Measurements from ENCODE around the gene ITLN2.
A peak's percentile ranks its signal among the peaks of the same experiment; 100 is the strongest.

The ITLN2 gene

DNA sequence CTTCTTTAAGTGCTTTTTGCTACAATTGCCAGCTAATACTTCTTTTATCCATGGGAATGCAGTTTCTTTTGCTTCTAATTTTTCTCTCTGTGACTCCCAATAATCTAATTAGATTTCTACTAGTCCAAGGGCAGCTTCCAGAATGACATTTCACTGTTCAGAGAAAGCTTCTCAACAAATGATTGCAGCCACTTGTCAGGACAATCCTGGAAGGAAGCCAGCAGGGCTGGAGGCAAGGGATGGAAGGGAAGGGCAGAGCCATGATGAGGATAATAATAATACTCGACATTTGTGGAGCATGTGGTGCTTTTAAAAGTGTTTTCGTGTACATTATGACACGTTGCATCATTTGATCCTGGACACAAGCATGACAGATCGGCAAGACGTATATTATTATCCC, 46.9 kb upstream of the ITLN2 start (continued):
- TF ChIP-seq, protein P1, sequence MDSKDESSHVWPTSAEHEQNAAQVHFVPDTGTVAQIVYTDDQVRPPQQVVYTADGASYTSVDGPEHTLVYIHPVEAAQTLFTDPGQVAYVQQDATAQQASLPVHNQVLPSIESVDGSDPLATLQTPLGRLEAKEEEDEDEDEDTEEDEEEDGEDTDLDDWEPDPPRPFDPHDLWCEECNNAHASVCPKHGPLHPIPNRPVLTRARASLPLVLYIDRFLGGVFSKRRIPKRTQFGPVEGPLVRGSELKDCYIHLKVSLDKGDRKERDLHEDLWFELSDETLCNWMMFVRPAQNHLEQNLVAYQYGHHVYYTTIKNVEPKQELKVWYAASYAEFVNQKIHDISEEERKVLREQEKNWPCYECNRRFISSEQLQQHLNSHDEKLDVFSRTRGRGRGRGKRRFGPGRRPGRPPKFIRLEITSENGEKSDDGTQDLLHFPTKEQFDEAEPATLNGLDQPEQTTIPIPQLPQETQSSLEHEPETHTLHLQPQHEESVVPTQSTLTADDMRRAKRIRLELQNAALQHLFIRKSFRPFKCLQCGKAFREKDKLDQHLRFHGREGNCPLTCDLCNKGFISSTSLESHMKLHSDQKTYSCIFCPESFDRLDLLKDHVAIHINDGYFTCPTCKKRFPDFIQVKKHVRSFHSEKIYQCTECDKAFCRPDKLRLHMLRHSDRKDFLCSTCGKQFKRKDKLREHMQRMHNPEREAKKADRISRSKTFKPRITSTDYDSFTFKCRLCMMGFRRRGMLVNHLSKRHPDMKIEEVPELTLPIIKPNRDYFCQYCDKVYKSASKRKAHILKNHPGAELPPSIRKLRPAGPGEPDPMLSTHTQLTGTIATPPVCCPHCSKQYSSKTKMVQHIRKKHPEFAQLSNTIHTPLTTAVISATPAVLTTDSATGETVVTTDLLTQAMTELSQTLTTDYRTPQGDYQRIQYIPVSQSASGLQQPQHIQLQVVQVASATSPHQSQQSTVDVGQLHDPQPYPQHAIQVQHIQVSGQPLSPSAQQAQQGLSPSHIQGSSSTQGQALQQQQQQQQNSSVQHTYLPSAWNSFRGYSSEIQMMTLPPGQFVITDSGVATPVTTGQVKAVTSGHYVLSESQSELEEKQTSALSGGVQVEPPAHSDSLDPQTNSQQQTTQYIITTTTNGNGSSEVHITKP (tag by site-specific recombination; IDR thresholded peaks at IDR 0.05), result no peak
- TF ChIP-seq GLI2 (tag by site-specific recombination; IDR thresholded peaks at IDR 0.05; ENCODE audit: borderline replicate concordance, low read depth) (no peak), HOXD13 (CRISPR knock-in tag; IDR thresholded peaks at IDR 0.05; ENCODE audit: borderline replicate concordance) (no peak), SCRT2 (tag by site-specific recombination; IDR thresholded peaks at IDR 0.05) (peak; percentile 76), ZNF624 (tag by site-specific recombination; IDR thresholded peaks at IDR 0.05) (no peak), ZNF416 (tag by site-specific recombination; IDR thresholded peaks at IDR 0.05) (no peak), ZNF585B (tag by site-specific recombination; IDR thresholded peaks at IDR 0.05) (no peak), ZBTB17 (tag by site-specific recombination; IDR thresholded peaks at IDR 0.05) (peak; percentile 60)
- TF ChIP-seq, protein P2, sequence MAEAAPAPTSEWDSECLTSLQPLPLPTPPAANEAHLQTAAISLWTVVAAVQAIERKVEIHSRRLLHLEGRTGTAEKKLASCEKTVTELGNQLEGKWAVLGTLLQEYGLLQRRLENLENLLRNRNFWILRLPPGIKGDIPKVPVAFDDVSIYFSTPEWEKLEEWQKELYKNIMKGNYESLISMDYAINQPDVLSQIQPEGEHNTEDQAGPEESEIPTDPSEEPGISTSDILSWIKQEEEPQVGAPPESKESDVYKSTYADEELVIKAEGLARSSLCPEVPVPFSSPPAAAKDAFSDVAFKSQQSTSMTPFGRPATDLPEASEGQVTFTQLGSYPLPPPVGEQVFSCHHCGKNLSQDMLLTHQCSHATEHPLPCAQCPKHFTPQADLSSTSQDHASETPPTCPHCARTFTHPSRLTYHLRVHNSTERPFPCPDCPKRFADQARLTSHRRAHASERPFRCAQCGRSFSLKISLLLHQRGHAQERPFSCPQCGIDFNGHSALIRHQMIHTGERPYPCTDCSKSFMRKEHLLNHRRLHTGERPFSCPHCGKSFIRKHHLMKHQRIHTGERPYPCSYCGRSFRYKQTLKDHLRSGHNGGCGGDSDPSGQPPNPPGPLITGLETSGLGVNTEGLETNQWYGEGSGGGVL (tag by site-specific recombination; IDR thresholded peaks at IDR 0.05), result no peak
- TF ChIP-seq, protein P3, sequence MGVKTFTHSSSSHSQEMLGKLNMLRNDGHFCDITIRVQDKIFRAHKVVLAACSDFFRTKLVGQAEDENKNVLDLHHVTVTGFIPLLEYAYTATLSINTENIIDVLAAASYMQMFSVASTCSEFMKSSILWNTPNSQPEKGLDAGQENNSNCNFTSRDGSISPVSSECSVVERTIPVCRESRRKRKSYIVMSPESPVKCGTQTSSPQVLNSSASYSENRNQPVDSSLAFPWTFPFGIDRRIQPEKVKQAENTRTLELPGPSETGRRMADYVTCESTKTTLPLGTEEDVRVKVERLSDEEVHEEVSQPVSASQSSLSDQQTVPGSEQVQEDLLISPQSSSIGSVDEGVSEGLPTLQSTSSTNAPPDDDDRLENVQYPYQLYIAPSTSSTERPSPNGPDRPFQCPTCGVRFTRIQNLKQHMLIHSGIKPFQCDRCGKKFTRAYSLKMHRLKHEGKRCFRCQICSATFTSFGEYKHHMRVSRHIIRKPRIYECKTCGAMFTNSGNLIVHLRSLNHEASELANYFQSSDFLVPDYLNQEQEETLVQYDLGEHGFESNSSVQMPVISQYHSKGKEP (tag by site-specific recombination; IDR thresholded peaks at IDR 0.05), result no peak

DNA sequence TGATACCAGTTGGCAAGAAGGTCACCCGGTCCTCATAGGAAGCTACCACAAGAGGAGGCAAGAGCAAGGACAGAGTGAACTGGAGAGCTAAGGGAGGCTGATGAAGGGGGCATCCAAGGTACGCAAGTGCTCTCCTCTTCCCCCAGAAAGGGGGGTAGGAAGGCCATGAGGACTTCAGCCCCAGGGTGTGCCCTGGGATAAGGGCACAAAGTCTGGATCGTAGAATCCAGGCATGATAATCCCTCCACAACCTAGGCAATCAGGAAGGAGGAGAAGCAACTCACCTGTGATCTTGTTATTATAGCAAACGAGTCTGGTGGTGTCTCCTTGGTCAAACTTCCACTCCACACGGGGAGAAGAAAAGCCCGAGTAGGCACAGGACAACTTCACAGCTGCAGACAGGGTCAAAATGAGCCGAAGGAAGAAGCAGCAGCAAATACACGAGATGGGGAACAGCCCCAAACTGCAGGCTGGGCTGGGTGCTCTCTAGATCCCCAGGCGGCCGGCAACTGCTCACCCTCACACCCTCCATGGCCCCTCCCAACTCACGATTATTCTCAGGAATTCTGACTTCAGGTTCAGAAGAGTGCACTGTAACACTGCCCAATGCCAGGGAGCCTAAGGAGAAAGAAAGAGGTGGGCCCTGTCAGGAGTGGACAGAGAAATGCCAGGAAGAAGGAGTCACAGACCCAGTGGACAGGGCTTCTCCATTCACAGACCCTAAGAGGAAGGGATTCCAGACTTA, 46.3 kb upstream of the ITLN2 start:
- TF ChIP-seq, protein P1 (tag by site-specific recombination; IDR thresholded peaks at IDR 0.05), result no peak
- TF ChIP-seq, protein P4, sequence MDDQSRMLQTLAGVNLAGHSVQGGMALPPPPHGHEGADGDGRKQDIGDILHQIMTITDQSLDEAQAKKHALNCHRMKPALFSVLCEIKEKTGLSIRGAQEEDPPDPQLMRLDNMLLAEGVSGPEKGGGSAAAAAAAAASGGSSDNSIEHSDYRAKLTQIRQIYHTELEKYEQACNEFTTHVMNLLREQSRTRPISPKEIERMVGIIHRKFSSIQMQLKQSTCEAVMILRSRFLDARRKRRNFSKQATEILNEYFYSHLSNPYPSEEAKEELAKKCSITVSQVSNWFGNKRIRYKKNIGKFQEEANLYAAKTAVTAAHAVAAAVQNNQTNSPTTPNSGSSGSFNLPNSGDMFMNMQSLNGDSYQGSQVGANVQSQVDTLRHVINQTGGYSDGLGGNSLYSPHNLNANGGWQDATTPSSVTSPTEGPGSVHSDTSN (CRISPR knock-in tag; IDR thresholded peaks at IDR 0.05), result no peak
- TF ChIP-seq GLIS1 (tag by site-specific recombination; IDR thresholded peaks at IDR 0.05) (no peak), ZFP41 (tag by site-specific recombination; IDR thresholded peaks at IDR 0.05; ENCODE audit: borderline replicate concordance) (no peak), ZNF677 (tag by site-specific recombination; IDR thresholded peaks at IDR 0.05) (no peak), ZNF350 (tag by site-specific recombination; IDR thresholded peaks at IDR 0.05) (no peak), KLF7 (tag by site-specific recombination; IDR thresholded peaks at IDR 0.05; ENCODE audit: borderline replicate concordance) (no peak)
- TF ChIP-seq, protein P5, sequence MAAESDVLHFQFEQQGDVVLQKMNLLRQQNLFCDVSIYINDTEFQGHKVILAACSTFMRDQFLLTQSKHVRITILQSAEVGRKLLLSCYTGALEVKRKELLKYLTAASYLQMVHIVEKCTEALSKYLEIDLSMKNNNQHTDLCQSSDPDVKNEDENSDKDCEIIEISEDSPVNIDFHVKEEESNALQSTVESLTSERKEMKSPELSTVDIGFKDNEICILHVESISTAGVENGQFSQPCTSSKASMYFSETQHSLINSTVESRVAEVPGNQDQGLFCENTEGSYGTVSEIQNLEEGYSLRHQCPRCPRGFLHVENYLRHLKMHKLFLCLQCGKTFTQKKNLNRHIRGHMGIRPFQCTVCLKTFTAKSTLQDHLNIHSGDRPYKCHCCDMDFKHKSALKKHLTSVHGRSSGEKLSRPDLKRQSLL (tag by site-specific recombination; IDR thresholded peaks at IDR 0.05), result no peak
- TF ChIP-seq, protein P6, sequence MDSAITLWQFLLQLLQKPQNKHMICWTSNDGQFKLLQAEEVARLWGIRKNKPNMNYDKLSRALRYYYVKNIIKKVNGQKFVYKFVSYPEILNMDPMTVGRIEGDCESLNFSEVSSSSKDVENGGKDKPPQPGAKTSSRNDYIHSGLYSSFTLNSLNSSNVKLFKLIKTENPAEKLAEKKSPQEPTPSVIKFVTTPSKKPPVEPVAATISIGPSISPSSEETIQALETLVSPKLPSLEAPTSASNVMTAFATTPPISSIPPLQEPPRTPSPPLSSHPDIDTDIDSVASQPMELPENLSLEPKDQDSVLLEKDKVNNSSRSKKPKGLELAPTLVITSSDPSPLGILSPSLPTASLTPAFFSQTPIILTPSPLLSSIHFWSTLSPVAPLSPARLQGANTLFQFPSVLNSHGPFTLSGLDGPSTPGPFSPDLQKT (IDR thresholded peaks at IDR 0.05; ENCODE audit: borderline replicate concordance, low read depth, low read length), result no peak
- POLR2A ChIA-PET, result no interaction called here
- H3K9me3 ChIP-seq (ENCODE audit: control insufficient read depth, insufficient read depth, low read depth, low read length), result no peaks in the 10 kb centered on the region
- no peak overlapping the region for H3K4me3 ChIP-seq (ENCODE audit: low read depth, low read length)
- peaks cover 5 to 48% of the 10 kb centered on the region in 2 experiments for H3K36me3 ChIP-seq (ENCODE audit: control insufficient read depth in 2 of 2, insufficient read depth in 1 of 2, low read length in 2 of 2)
- CTCF ChIA-PET, result interaction anchor here (0.7 to 1.2 kb wide), 3 partner anchors 13 to 97 kb away, joined by 3 read pairs; partner anchors contain the start of gene KLHDC9
- no peak overlapping the region for H3K27ac ChIP-seq (ENCODE audit: extremely low read depth, low read depth, low read length)
- H3K4me1 ChIP-seq (ENCODE audit: control insufficient read depth, insufficient read depth, low read length), result peaks cover 5% of the 10 kb centered on the region
